ENCODE results near the gene MVB12B. TPM values are rescaled to one million over a fixed set of nuclear protein-coding genes. Genes with fewer than 3 reads are reported as not detected.
"Not testable (repeated sequence)": the region's sequence is repeated elsewhere in the genome, so short reads cannot be mapped to it uniquely, and the experiment has no call there.

Gene MVB12B
- total and polyA plus RNA-seq, 8 donors: 19.9 to 25.3 (median 22.8) TPM

- TF ChIP-seq CTCF (IDR thresholded peaks at IDR 0.05): no peak
- H3K27me3 ChIP-seq: no peaks in the 10 kb centered on the region
- no peak overlapping the region for H3K4me3 ChIP-seq
- no peaks in the 10 kb centered on the region for H3K9me3 ChIP-seq
- DNase-seq (no peak), ATAC-seq (no peak)
- intact Hi-C loops (cut with DNase I): no loop called here
- peaks cover 0 to 42% of the 10 kb centered on the region in 2 donors for H3K4me1 ChIP-seq
- peaks cover 0 to 6% of the 10 kb centered on the region in 2 donors for H3K36me3 ChIP-seq
- no peak overlapping the region for H3K27ac ChIP-seq
Observed at GRCh38 chr9:126474786-126475485, 148.3 kb downstream of the MVB12B start.

GRCh38 chr9:126475933-126476555, 149.4 kb downstream of the MVB12B start:
- Histone ChIP-seq H3K9me3 (no peaks in the 10 kb centered on the region), H3K27me3 (no peaks in the 10 kb centered on the region), H3K36me3 (peaks cover 0 to 16% of the 10 kb centered on the region in 2 donors), H3K27ac (no peak overlapping the region), H3K4me1 (peaks cover 0 to 32% of the 10 kb centered on the region in 2 donors), H3K4me3 (no peak overlapping the region)
- intact Hi-C loops (cut with DNase I): no loop called here
- ATAC-seq (no peak), DNase-seq (no peak)
- no peak for TF ChIP-seq CTCF (IDR thresholded peaks at IDR 0.05)

GRCh38 chr9:126477432-126477831, 150.8 kb downstream of the MVB12B start:
- ATAC-seq; DNase-seq; H3K4me3 ChIP-seq; H3K9me3 ChIP-seq; H3K27ac ChIP-seq; H3K27me3 ChIP-seq; intact Hi-C loops (cut with DNase I): not testable (repeated sequence)
- peaks cover 0 to 30% of the 10 kb centered on the region in 2 donors for H3K36me3 ChIP-seq
- peaks cover 0 to 19% of the 10 kb centered on the region in 2 donors for H3K4me1 ChIP-seq

GRCh38 chr9:126478216-126478981, 151.8 kb downstream of the MVB12B start:
- no peak for TF ChIP-seq CTCF (IDR thresholded peaks at IDR 0.05)
- Histone ChIP-seq H3K27me3 (no peaks in the 10 kb centered on the region), H3K4me3 (no peak overlapping the region), H3K9me3 (no peaks in the 10 kb centered on the region), H3K27ac (no peak overlapping the region), H3K36me3 (peaks cover 0 to 37% of the 10 kb centered on the region in 2 donors), H3K4me1 (peaks cover 0 to 9% of the 10 kb centered on the region in 2 donors)
- intact Hi-C loops (cut with DNase I): no loop called here
- DNase-seq: no peak
- no peak for ATAC-seq

GRCh38 chr9:126479515-126479914, 152.9 kb downstream of the MVB12B start:
- Histone ChIP-seq H3K27ac (no peak overlapping the region), H3K4me3 (no peak overlapping the region), H3K9me3 (no peaks in the 10 kb centered on the region), H3K4me1 (no peaks in the 10 kb centered on the region), H3K36me3 (peaks cover 0 to 46% of the 10 kb centered on the region in 2 donors), H3K27me3 (no peaks in the 10 kb centered on the region)
- intact Hi-C loops (cut with DNase I): no loop called here
- no peak for DNase-seq
- TF ChIP-seq CTCF (IDR thresholded peaks at IDR 0.05): no peak
- ATAC-seq: no peak

Measured in left lung (tissue), 10 donors.